Keratinocyte (primary cell): ENCODE data around the gene RAPGEF1. TPM values are rescaled to one million over a fixed set of nuclear protein-coding genes. Genes with fewer than 3 reads are reported as not detected.

ENCODE experiments used
- DNase-seq: peaks from one replicate; pipeline ENCODE4 v3.0.0-alpha.2; 2011; ENCODE audit warnings: low read depth, missing footprints, low spot score
- FAIRE-seq: peaks from 2 replicates; lab custom pipeline; 2011; peaks lifted over from hg19 to GRCh38; lab: Jason Lieb, UNC
- H2AFZ ChIP-seq: 2 replicates; pipeline ENCODE4 v1.6.0; 2012; ENCODE audit warnings: low read length, control low read depth, inconsistent platforms; ENCODE audit not compliant: control insufficient read depth
- H3K27ac ChIP-seq: 2 replicates; pipeline ENCODE4 v1.5.1; 2011; ENCODE audit warnings: low read length; ENCODE audit not compliant: control insufficient read depth, insufficient read depth
- H3K27me3 ChIP-seq: 3 replicates; pipeline ENCODE4 v1.6.0; 2011; ENCODE audit warnings: low read length; ENCODE audit not compliant: control insufficient read depth, insufficient read depth; ENCODE audit errors: extremely low read depth
- H3K36me3 ChIP-seq, 2 experiments: 2 replicates in 1 of 2; 3 replicates in 1 of 2; pipeline ENCODE4 v1.5.1; 2011; ENCODE audit warnings: low read length in 2 of 2, mild to moderate bottlenecking in 1 of 2; ENCODE audit not compliant: control insufficient read depth in 2 of 2, insufficient read depth in 2 of 2; ENCODE audit errors: extremely low read depth in 1 of 2
- H3K4me1 ChIP-seq: 3 replicates; pipeline ENCODE4 v1.5.1; 2011; ENCODE audit warnings: low read length; ENCODE audit not compliant: control insufficient read depth, insufficient read depth; ENCODE audit errors: extremely low read depth
- H3K4me2 ChIP-seq: 3 replicates; pipeline ENCODE4 v1.6.0; 2011; ENCODE audit warnings: low read depth, low read length; ENCODE audit not compliant: control insufficient read depth, insufficient read depth; ENCODE audit errors: extremely low read depth
- H3K4me3 ChIP-seq, 3 experiments: fragments of 200-600 bp in 1 of 3; sonication (generic) in 1 of 3; 2 replicates in 2 of 3; 3 replicates in 1 of 3; pipeline ENCODE4 v1.5.1; 2011 to 2016; ENCODE audit warnings: low read length in 3 of 3, mild to moderate bottlenecking in 3 of 3, control low read depth in 2 of 3, inconsistent platforms in 1 of 3, low read depth in 1 of 3, mixed read lengths in 1 of 3, mixed run types in 1 of 3, moderate library complexity in 1 of 3; ENCODE audit not compliant: control insufficient read depth in 2 of 3, insufficient read depth in 2 of 3; ENCODE audit errors: extremely low read depth in 1 of 3
- H3K79me2 ChIP-seq: 2 replicates; pipeline ENCODE4 v1.6.0; 2012; ENCODE audit warnings: low read length; ENCODE audit not compliant: control insufficient read depth, insufficient read depth
- H3K9ac ChIP-seq: 3 replicates; pipeline ENCODE4 v1.6.0; 2011; ENCODE audit warnings: low read length; ENCODE audit not compliant: control insufficient read depth, insufficient read depth; ENCODE audit errors: extremely low read depth
- H3K9me1 ChIP-seq: 3 replicates; pipeline ENCODE4 v1.6.0; 2011; ENCODE audit warnings: low read length; ENCODE audit not compliant: control insufficient read depth, insufficient read depth; ENCODE audit errors: extremely low read depth
- H3K9me3 ChIP-seq: 2 replicates; pipeline ENCODE4 v1.5.1; 2012; ENCODE audit warnings: low read depth, low read length; ENCODE audit not compliant: control insufficient read depth
- H4K20me1 ChIP-seq: 3 replicates; pipeline ENCODE4 v1.6.0; 2011; ENCODE audit warnings: low read length; ENCODE audit not compliant: control insufficient read depth, insufficient read depth; ENCODE audit errors: extremely low read depth
- EZH2 ChIP-seq: IDR thresholded peaks from one replicate; pipeline ENCODE4 v1.6.1; 2012; ENCODE audit warnings: inconsistent platforms, mild to moderate bottlenecking, low read length, moderate library complexity
- dilution Hi-C: fragments of 300-500 bp; cut with MboI; formaldehyde crosslinking; loops from one replicate; pipeline ENCODE4 v1.7.0; 2020; ENCODE audit warnings: low sequenced_read_pairs; ENCODE audit not compliant: extremely low pct_ligation_motif_present
- polyA plus RNA-seq, 5 experiments: library from polyadenylated mRNA; depleted of rRNA in 3 of 5; stranded (reverse) in 3 of 5; stranded (forward) in 1 of 5; unstranded in 1 of 5; fragments of >200 nt; gene quantifications; 1 replicate in 1 of 5; 2 replicates in 3 of 5; 3 replicates in 1 of 5; pipeline versions ENCODE4 v1.2.1 to v1.2.3, GENCODE V29; 2011 to 2012; ENCODE audit warnings: missing spikeins in 2 of 5, low read depth in 1 of 5, low replicate concordance in 1 of 5
- TF ChIP-seq, protein P1 (sequence below), 3 experiments: IDR thresholded peaks in 1 of 3; conservative IDR thresholded peaks in 1 of 3; optimal IDR thresholded peaks in 1 of 3; 2 replicates in 2 of 3; 3 replicates in 1 of 3; pipeline versions ENCODE3 to v1.5.1; 2011; ENCODE audit warnings: low read length in 3 of 3, mild to moderate bottlenecking in 3 of 3, moderate library complexity in 2 of 3, control low read depth in 1 of 3, inconsistent platforms in 1 of 3; ENCODE audit not compliant: insufficient read depth in 2 of 3; ENCODE audit errors: extremely low read depth in 1 of 3

Gene RAPGEF1
- polyA plus RNA-seq, 1 donor (not counting 4 experiments of a cell fraction or from before 2014, with no cell fraction given), result 18.5 TPM

- no peak overlapping the region for H3K4me2 ChIP-seq
- no peaks in the 10 kb centered on the region for H3K36me3 ChIP-seq
- no peak for FAIRE-seq
- H3K4me1 ChIP-seq, result peaks cover 7% of the 10 kb centered on the region
- no peak for DNase-seq
- no peak overlapping the region for H3K27ac ChIP-seq
- no peak overlapping the region for H3K4me3 ChIP-seq
- TF ChIP-seq EZH2, result no peak
- TF ChIP-seq, protein P1, sequence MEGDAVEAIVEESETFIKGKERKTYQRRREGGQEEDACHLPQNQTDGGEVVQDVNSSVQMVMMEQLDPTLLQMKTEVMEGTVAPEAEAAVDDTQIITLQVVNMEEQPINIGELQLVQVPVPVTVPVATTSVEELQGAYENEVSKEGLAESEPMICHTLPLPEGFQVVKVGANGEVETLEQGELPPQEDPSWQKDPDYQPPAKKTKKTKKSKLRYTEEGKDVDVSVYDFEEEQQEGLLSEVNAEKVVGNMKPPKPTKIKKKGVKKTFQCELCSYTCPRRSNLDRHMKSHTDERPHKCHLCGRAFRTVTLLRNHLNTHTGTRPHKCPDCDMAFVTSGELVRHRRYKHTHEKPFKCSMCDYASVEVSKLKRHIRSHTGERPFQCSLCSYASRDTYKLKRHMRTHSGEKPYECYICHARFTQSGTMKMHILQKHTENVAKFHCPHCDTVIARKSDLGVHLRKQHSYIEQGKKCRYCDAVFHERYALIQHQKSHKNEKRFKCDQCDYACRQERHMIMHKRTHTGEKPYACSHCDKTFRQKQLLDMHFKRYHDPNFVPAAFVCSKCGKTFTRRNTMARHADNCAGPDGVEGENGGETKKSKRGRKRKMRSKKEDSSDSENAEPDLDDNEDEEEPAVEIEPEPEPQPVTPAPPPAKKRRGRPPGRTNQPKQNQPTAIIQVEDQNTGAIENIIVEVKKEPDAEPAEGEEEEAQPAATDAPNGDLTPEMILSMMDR (optimal IDR thresholded peaks at IDR 0.05 in 1 of 3, IDR thresholded peaks at IDR 0.05 in 1 of 3, conservative IDR thresholded peaks at IDR 0.05 in 1 of 3; ENCODE audit: extremely low read depth in 1 of 3, insufficient read depth in 2 of 3, low read length in 3 of 3), result no peak
- H3K9me3 ChIP-seq, result no peaks in the 10 kb centered on the region
- H3K9ac ChIP-seq, result no peak overlapping the region
- no peaks in the 10 kb centered on the region for H4K20me1 ChIP-seq
- no peaks in the 10 kb centered on the region for H3K9me1 ChIP-seq
- no peak overlapping the region for H2AFZ ChIP-seq
- H3K27me3 ChIP-seq, result peaks cover 30% of the 10 kb centered on the region
- dilution Hi-C loops, result no loop called here
- no peaks in the 10 kb centered on the region for H3K79me2 ChIP-seq
These were observed 181.9 kb downstream of the RAPGEF1 start for GRCh38 chr9:131557855-131558548.

- Histone ChIP-seq H3K4me3 (no peak overlapping the region), H3K9ac (no peak overlapping the region), H3K4me1 (no peaks in the 10 kb centered on the region), H3K27me3 (peaks cover 34% of the 10 kb centered on the region), H3K9me3 (no peaks in the 10 kb centered on the region), H2AFZ (no peak overlapping the region), H3K79me2 (no peaks in the 10 kb centered on the region), H3K36me3 (no peaks in the 10 kb centered on the region), H3K27ac (no peak overlapping the region), H3K4me2 (no peak overlapping the region), H3K9me1 (no peaks in the 10 kb centered on the region), H4K20me1 (no peaks in the 10 kb centered on the region)
- FAIRE-seq (no peak), DNase-seq (no peak)
- dilution Hi-C loops, result no loop called here
- TF ChIP-seq EZH2, result no peak
- TF ChIP-seq, protein P1 (optimal IDR thresholded peaks at IDR 0.05 in 1 of 3, IDR thresholded peaks at IDR 0.05 in 1 of 3, conservative IDR thresholded peaks at IDR 0.05 in 1 of 3; ENCODE audit: extremely low read depth in 1 of 3, insufficient read depth in 2 of 3, low read length in 3 of 3), result no peak
These were observed 183.8 kb downstream of the RAPGEF1 start for GRCh38 chr9:131555841-131556673.
